PFSK-1 (cell line): Measurements from ENCODE around the gene ACTN1.

Experiments used
- POLR2AphosphoS5 ChIP-seq: IDR thresholded peaks from 2 replicates; pipeline ENCODE4 v1.6.1; 2012; ENCODE audit warnings: low read depth, mild to moderate bottlenecking, control low read depth, low read length, moderate library complexity
- SIN3A ChIP-seq: IDR thresholded peaks from 2 replicates; pipeline ENCODE4 v1.6.1; 2012; ENCODE audit warnings: mild to moderate bottlenecking, low read length, moderate library complexity, borderline replicate concordance; ENCODE audit not compliant: insufficient read depth
- TF ChIP-seq, protein P1 (sequence below), 2 experiments: IDR thresholded peaks; 2 replicates each; pipeline versions ENCODE4 v1.6.1 to v1.8.0; 2011 to 2012; ENCODE audit warnings: low read depth in 2 of 2, low read length in 2 of 2, control low read depth in 1 of 2, inconsistent platforms in 1 of 2, mild to moderate bottlenecking in 1 of 2, moderate library complexity in 1 of 2; ENCODE audit not compliant: insufficient read depth in 1 of 2

DNA sequence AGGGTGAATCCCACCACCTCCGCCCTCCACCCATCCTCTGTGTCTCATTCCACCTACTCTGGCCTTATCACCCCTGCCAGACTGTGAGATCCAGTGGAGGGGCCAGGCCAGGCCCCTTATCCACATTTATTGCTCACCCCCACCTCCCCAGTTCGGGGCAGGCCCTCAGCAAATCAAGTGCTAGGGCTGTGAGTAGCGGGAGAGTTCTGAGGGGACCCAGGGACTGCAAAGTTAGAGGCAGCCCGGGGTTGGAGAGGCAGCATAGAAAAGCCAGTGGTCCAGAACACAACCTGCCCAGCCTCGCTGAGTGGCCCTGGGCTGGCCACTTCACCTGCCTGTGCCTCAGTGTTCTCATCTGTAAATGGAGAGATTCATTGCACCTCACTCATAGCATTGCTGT, 27.2 kb upstream of the ACTN1 start:
- TF ChIP-seq POLR2AphosphoS5 (no peak), SIN3A (no peak)
- TF ChIP-seq, protein P1, sequence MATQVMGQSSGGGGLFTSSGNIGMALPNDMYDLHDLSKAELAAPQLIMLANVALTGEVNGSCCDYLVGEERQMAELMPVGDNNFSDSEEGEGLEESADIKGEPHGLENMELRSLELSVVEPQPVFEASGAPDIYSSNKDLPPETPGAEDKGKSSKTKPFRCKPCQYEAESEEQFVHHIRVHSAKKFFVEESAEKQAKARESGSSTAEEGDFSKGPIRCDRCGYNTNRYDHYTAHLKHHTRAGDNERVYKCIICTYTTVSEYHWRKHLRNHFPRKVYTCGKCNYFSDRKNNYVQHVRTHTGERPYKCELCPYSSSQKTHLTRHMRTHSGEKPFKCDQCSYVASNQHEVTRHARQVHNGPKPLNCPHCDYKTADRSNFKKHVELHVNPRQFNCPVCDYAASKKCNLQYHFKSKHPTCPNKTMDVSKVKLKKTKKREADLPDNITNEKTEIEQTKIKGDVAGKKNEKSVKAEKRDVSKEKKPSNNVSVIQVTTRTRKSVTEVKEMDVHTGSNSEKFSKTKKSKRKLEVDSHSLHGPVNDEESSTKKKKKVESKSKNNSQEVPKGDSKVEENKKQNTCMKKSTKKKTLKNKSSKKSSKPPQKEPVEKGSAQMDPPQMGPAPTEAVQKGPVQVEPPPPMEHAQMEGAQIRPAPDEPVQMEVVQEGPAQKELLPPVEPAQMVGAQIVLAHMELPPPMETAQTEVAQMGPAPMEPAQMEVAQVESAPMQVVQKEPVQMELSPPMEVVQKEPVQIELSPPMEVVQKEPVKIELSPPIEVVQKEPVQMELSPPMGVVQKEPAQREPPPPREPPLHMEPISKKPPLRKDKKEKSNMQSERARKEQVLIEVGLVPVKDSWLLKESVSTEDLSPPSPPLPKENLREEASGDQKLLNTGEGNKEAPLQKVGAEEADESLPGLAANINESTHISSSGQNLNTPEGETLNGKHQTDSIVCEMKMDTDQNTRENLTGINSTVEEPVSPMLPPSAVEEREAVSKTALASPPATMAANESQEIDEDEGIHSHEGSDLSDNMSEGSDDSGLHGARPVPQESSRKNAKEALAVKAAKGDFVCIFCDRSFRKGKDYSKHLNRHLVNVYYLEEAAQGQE (IDR thresholded peaks at IDR 0.05; ENCODE audit: insufficient read depth in 1 of 2, low read depth in 2 of 2, low read length in 2 of 2) = no peak
